OCI-LY7 (cell line): Measurements from ENCODE around the gene LSS. TPM values are rescaled to one million over a fixed set of nuclear protein-coding genes. Genes with fewer than 3 reads are reported as not detected.

ENCODE experiments used
- BruUV-seq: library from RNA; stranded (reverse); fragments of 400-500 nt; replicated peaks from 2 replicates; lab custom pipeline; 2021; lab: Mats Ljungman, UMichigan
- CTCF ChIA-PET: fragments of 300-600 bp; sonication (Branson Sonifier 250); formaldehyde crosslinking; loops from one replicate; lab custom pipeline; 2022; ENCODE audit warnings: antibody characterized with exemption; ENCODE audit not compliant: unreplicated experiment; lab: Charles Lee
- POLR2A ChIA-PET: fragments of 300-600 bp; sonication (Branson Sonifier 250); formaldehyde crosslinking; loops from one replicate; lab custom pipeline; 2022; ENCODE audit warnings: antibody characterized with exemption; lab: Charles Lee
- DNase-seq: peaks from one replicate; pipeline ENCODE4 v3.0.0-alpha.2; 2015; ENCODE audit warnings: low spot score
- H2AFZ ChIP-seq: fragments of 200-600 bp; sonication (generic), shearing (Covaris generic); 2 replicates; pipeline ENCODE4 v1.6.1; 2014; ENCODE audit warnings: mild to moderate bottlenecking, antibody characterized with exemption, low read length, moderate library complexity
- H3K27ac ChIP-seq: fragments of 200-600 bp; sonication (generic); 2 replicates; pipeline ENCODE4 v1.5.1; 2014; ENCODE audit warnings: mixed run types, low read depth, mild to moderate bottlenecking, moderate library complexity, low read length, inconsistent platforms; ENCODE audit not compliant: poor library complexity, severe bottlenecking
- H3K36me3 ChIP-seq: fragments of 200-600 bp; sonication (generic); 2 replicates; pipeline ENCODE4 v1.6.1; 2014; ENCODE audit warnings: mild to moderate bottlenecking, antibody characterized with exemption, low read length, moderate library complexity, mixed read lengths; ENCODE audit not compliant: insufficient read depth
- H3K4me1 ChIP-seq: fragments of 200-600 bp; sonication (generic); 2 replicates; pipeline ENCODE4 v1.5.1; 2014; ENCODE audit warnings: mild to moderate bottlenecking, low read length; ENCODE audit not compliant: insufficient read depth, poor library complexity, severe bottlenecking
- H3K4me2 ChIP-seq: fragments of 200-600 bp; sonication (generic); 2 replicates; pipeline ENCODE4 v1.6.1; 2014; ENCODE audit warnings: mild to moderate bottlenecking, low read length
- H3K4me3 ChIP-seq: fragments of 200-600 bp; sonication (generic); 2 replicates; pipeline ENCODE4 v1.5.1; 2014; ENCODE audit warnings: mild to moderate bottlenecking, low read depth, low read length; ENCODE audit not compliant: poor library complexity, severe bottlenecking
- H3K79me2 ChIP-seq: fragments of 200-600 bp; sonication (generic); 2 replicates; pipeline ENCODE4 v1.6.1; 2016; ENCODE audit warnings: low read depth, mild to moderate bottlenecking, low read length, moderate library complexity, mixed read lengths; ENCODE audit not compliant: insufficient read depth
- H3K9me2 ChIP-seq: fragments of 200-600 bp; sonication (generic); 2 replicates; pipeline ENCODE4 v1.6.1; 2016; ENCODE audit warnings: mild to moderate bottlenecking, low read length, mixed read lengths; ENCODE audit not compliant: insufficient read depth
- H3K9me3 ChIP-seq: fragments of 200-600 bp; sonication (generic); 2 replicates; pipeline ENCODE4 v1.6.1; 2014; ENCODE audit warnings: mild to moderate bottlenecking, mixed run types, low read length, mixed read lengths
- H4K20me1 ChIP-seq: fragments of 200-600 bp; sonication (generic); 2 replicates; pipeline ENCODE4 v1.6.1; 2014; ENCODE audit warnings: mild to moderate bottlenecking, antibody characterized with exemption, low read length, moderate library complexity, mixed read lengths; ENCODE audit not compliant: insufficient read depth
- EZH2phosphoT487 ChIP-seq: fragments of 200-600 bp; sonication (generic); IDR thresholded peaks from 2 replicates; pipeline ENCODE4 v1.6.1; 2018; ENCODE audit warnings: low read depth, borderline replicate concordance, mild to moderate bottlenecking, mixed run types, antibody characterized with exemption, low read length, moderate library complexity, mixed read lengths
- intact Hi-C: fragments of 100-400 bp; cut with micrococcal nuclease; formaldehyde crosslinking; loops from one replicate; pipeline ENCODE4 v1.10.0; 2022; ENCODE audit not compliant: unreplicated experiment
- total RNA-seq, 2 experiments: library from RNA; depleted of rRNA in 1 of 2; stranded (reverse); fragments of >200 nt in 1 of 2; shearing (Covaris generic) in 1 of 2; gene quantifications; 2 replicates each; pipeline ENCODE4 v1.2.3, GENCODE V29; 2014 to 2022
- TF ChIP-seq, protein P1 (sequence below): fragments of 200-600 bp; sonication (generic); conservative IDR thresholded peaks from 2 replicates; pipeline ENCODE4 v1.5.1; 2014; ENCODE audit warnings: mild to moderate bottlenecking, antibody characterized with exemption, low read length, moderate library complexity, mixed read lengths

The LSS gene
- total RNA-seq, 2 experiments from 2014 or later: 45.4 to 137 TPM

- Histone ChIP-seq H2AFZ (no peak overlapping the region), H3K36me3 (peaks cover 35% of the 10 kb centered on the region; the same call in 1 of the 2 replicates), H4K20me1 (no peaks in the 10 kb centered on the region), H3K9me2 (no peaks in the 10 kb centered on the region), H3K4me1 (peaks cover 3% of the 10 kb centered on the region), H3K79me2 (no peaks in the 10 kb centered on the region), H3K27ac (no peak overlapping the region), H3K9me3 (no peaks in the 10 kb centered on the region), H3K4me2 (no peak overlapping the region), H3K4me3 (no peak overlapping the region)
- ChIA-PET CTCF (no interaction called here), POLR2A (no interaction called here)
- no peak for TF ChIP-seq EZH2phosphoT487
- TF ChIP-seq, protein P1, sequence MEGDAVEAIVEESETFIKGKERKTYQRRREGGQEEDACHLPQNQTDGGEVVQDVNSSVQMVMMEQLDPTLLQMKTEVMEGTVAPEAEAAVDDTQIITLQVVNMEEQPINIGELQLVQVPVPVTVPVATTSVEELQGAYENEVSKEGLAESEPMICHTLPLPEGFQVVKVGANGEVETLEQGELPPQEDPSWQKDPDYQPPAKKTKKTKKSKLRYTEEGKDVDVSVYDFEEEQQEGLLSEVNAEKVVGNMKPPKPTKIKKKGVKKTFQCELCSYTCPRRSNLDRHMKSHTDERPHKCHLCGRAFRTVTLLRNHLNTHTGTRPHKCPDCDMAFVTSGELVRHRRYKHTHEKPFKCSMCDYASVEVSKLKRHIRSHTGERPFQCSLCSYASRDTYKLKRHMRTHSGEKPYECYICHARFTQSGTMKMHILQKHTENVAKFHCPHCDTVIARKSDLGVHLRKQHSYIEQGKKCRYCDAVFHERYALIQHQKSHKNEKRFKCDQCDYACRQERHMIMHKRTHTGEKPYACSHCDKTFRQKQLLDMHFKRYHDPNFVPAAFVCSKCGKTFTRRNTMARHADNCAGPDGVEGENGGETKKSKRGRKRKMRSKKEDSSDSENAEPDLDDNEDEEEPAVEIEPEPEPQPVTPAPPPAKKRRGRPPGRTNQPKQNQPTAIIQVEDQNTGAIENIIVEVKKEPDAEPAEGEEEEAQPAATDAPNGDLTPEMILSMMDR: no peak
- intact Hi-C loops: no loop called here
- no TSS peak for BruUV-seq
- no peak for DNase-seq
These were observed 22.8 kb downstream of the LSS start for GRCh38 chr21:46205766-46206162.

DNA sequence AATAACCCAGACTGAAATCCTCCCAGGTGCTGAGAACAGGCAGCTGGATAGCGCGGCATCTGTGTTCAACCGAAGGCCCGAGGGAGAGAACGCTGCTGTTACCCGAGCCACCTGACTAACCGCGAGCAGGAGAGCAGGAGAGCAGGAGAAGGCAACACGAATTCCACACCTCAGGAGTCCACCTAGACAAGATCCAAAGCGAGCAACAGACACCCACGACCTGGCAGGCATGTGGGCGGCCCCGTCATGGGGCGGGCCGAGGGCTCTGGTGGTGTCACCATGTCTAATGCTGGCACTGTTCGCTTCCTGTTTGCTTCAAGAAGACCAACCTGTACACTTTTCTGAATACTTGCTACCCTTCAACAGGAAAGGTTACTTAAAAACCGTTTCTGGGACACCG, 23.4 kb downstream of the LSS start:
- H3K36me3 ChIP-seq: peaks cover 37% of the 10 kb centered on the region; the same call in 1 of the 2 replicates
- no TSS peak for BruUV-seq
- POLR2A ChIA-PET: no interaction called here

DNA sequence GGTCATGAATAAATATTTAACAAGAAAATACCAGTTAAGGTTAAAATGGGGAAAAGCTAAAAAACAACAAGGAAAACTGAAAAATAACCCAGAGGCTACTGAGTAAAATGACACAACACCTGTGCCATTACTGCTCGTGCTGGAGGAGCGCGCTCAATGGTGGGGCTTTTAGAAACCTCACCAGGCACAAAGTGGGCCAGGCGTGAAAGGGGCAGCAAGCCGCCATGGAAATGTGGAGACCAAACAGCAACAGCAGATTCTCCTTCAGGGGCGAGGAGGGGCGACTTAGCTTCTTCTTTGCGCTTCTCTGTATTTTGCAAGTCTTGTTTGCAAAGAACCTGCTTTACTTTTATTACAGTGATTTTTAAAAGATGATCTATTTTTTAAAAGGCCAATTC, 25.4 kb downstream of the LSS start:
- Histone ChIP-seq H2AFZ (no peak overlapping the region), H3K9me2 (no peaks in the 10 kb centered on the region), H3K4me1 (peaks cover 3% of the 10 kb centered on the region), H3K27ac (no peak overlapping the region), H3K79me2 (no peaks in the 10 kb centered on the region), H4K20me1 (no peaks in the 10 kb centered on the region), H3K4me3 (no peak overlapping the region), H3K36me3 (peaks cover 52% of the 10 kb centered on the region), H3K4me2 (no peak overlapping the region), H3K9me3 (no peaks in the 10 kb centered on the region)
- TF ChIP-seq EZH2phosphoT487: no peak
- TF ChIP-seq, protein P1: no peak
- intact Hi-C loops: no loop called here
- no TSS peak for BruUV-seq
- POLR2A ChIA-PET: interaction anchor here (0.6 kb wide), 2 partner anchors 16 to 939 kb away, joined by 3 to 4 read pairs; no protein-coding TSS in a partner anchor
- CTCF ChIA-PET: no interaction called here
- DNase-seq: no peak

More for the DNA sequence above, 23.4 kb downstream of the LSS start:
- H3K27ac ChIP-seq: no peak overlapping the region
- intact Hi-C loops: no loop called here
- no peaks in the 10 kb centered on the region for H4K20me1 ChIP-seq
- no peak overlapping the region for H3K4me2 ChIP-seq
- no peak for DNase-seq
- no peak overlapping the region for H3K4me3 ChIP-seq
- TF ChIP-seq EZH2phosphoT487: no peak
- TF ChIP-seq, protein P1: no peak
- H3K4me1 ChIP-seq: peaks cover 3% of the 10 kb centered on the region
- no peaks in the 10 kb centered on the region for H3K9me2 ChIP-seq
- CTCF ChIA-PET: no interaction called here
- no peak overlapping the region for H2AFZ ChIP-seq
- no peaks in the 10 kb centered on the region for H3K9me3 ChIP-seq
- no peaks in the 10 kb centered on the region for H3K79me2 ChIP-seq
